Stimulated activated effector memory CD8-positive, alpha-beta T cell treated with anti-CD3 and anti-CD28 coated beads, Interleukin-12 subunit alpha, Interleukin-12 subunit beta, amount 100 ng/mL, for 72 hours (primary cell): Measurements from ENCODE around the gene GLB1L3.
A peak's percentile ranks its signal among the peaks of the same experiment; 100 is the strongest.
"Not testable (repeated sequence)": the region's sequence is repeated elsewhere in the genome, so short reads cannot be mapped to it uniquely, and the experiment has no call there.

Source experiments
- ATAC-seq: fragments of 150-1000 bp; cut with Tn5 transposase; 2 replicates; pipeline ENCODE4 v1.10.0; 2021
- DNase-seq, 2 donors: peaks; one replicate each; pipeline ENCODE4 v3.0.0; 2021 to 2022; ENCODE audit warnings: low spot score in 2 of 2
- H3K27ac Mint-ChIP-seq: one replicate; pipeline ENCODE4 v1.8.0; 2022; ENCODE audit warnings: mild to moderate bottlenecking, mixed read lengths
- H3K36me3 Mint-ChIP-seq: one replicate; pipeline ENCODE4 v1.8.0; 2022; ENCODE audit warnings: mild to moderate bottlenecking, mixed read lengths
- H3K4me1 Mint-ChIP-seq: one replicate; pipeline ENCODE4 v1.8.0; 2022; ENCODE audit warnings: mixed read lengths
- H3K4me3 Mint-ChIP-seq: one replicate; pipeline ENCODE4 v1.8.0; 2022; ENCODE audit warnings: mild to moderate bottlenecking, mixed read lengths
- H3K9me3 Mint-ChIP-seq: one replicate; pipeline ENCODE4 v1.8.0; 2022; ENCODE audit warnings: mixed read lengths

GLB1L3 gene

DNA sequence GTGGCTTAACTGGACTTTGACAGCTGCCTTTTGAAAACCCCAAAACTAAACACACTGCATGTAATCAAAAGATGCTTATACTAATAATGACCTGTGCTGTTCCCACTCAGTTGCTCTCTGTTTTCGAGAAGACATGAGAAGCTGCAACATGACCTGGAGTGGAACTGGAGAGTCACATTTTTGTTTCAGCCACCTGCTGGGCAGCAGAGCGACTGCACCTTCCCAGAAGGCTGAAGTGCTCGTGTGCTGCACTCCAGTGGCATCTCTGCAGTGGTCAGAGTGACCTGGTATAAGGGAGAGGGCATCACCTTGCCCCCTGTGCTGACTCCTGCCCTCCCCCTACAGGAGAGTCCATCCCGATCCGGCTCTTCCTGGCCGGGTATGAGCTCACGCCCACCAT lies 31.6 kb upstream of the GLB1L3 start:
- DNase-seq (no peak), ATAC-seq (peak; percentile 19)
- H3K4me1 Mint-ChIP-seq, result peaks cover 18% of the 10 kb centered on the region
- H3K4me3 Mint-ChIP-seq, result no peak overlapping the region
- H3K9me3 Mint-ChIP-seq, result no peaks in the 10 kb centered on the region
- peak overlapping the region; percentile 76 for H3K27ac Mint-ChIP-seq
- peaks cover 81% of the 10 kb centered on the region for H3K36me3 Mint-ChIP-seq

DNA sequence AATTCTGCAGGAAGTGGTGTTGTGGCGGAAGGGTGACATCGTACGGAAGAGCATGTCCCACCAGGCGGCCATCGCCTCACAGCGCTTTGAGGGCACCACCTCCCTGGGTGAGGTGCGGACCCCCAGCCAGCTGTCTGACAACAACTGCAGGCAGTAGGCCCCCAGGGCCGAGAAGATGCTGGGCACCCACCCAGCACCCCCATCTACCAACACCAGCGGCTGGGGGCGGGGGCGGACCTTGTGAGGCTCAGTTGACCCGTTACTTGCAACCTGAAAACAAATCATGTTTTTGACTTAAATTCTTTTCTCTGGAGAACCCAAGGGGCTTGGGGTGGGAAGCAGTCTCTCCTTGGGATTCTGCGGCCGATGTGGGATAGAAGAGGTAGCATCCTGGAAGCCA lies 30.7 kb upstream of the GLB1L3 start:
- no peak for DNase-seq
- no peak for ATAC-seq
- Mint-ChIP-seq H3K27ac (peak overlapping the region; percentile 35), H3K9me3 (no peaks in the 10 kb centered on the region), H3K36me3 (peaks cover 82% of the 10 kb centered on the region), H3K4me1 (peaks cover 18% of the 10 kb centered on the region), H3K4me3 (no peak overlapping the region)

DNA sequence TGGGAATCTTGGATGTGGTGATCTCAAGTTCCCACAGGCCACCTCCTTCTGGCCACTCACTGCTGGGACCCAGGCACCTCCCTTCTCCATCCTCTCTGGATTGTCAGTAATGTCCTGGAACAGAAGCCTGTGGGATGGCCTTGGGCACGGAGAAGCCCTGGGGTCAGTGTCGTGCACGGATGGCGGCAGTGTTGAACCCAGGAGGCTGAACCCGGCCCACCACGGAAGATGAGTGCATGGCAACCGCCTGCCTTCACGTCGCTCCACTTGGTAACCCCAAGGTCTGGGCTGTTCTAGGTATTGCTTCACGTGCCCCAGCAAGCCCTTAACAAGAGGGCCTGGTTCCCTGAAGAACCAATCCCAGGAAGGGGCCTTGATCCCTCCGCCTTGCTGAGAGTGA lies 30.1 kb upstream of the GLB1L3 start:
- DNase-seq (no peak), ATAC-seq (no peak)
- no peak overlapping the region for H3K4me3 Mint-ChIP-seq
- H3K4me1 Mint-ChIP-seq, result peaks cover 18% of the 10 kb centered on the region
- H3K36me3 Mint-ChIP-seq, result peaks cover 82% of the 10 kb centered on the region
- no peaks in the 10 kb centered on the region for H3K9me3 Mint-ChIP-seq
- H3K27ac Mint-ChIP-seq, result peak overlapping the region; percentile 35

DNA sequence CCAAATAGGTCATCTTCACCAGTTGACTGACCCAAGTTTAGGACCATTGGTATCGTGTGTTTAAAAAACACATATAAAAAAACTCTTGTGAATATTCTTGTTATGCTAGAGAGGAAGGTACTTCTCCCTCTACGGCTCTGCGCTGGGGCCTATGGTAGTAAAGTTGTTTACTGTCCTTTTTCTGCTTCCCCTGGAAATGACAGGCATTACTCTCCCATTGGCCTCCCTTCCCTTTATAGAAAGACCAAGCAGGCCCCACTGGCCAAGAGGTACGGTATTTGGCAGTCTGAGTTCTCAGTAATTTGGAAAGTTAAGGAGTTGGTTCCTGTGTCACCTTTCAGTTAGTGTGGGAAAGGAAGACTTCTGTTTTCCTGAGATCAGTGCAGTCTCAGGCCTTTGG lies 29.5 kb upstream of the GLB1L3 start:
- peaks cover 82% of the 10 kb centered on the region for H3K36me3 Mint-ChIP-seq
- ATAC-seq, result no peak
- H3K4me1 Mint-ChIP-seq, result peaks cover 21% of the 10 kb centered on the region
- no peaks in the 10 kb centered on the region for H3K9me3 Mint-ChIP-seq
- peak overlapping the region; percentile 35 for H3K27ac Mint-ChIP-seq
- no peak for DNase-seq
- no peak overlapping the region for H3K4me3 Mint-ChIP-seq

DNA sequence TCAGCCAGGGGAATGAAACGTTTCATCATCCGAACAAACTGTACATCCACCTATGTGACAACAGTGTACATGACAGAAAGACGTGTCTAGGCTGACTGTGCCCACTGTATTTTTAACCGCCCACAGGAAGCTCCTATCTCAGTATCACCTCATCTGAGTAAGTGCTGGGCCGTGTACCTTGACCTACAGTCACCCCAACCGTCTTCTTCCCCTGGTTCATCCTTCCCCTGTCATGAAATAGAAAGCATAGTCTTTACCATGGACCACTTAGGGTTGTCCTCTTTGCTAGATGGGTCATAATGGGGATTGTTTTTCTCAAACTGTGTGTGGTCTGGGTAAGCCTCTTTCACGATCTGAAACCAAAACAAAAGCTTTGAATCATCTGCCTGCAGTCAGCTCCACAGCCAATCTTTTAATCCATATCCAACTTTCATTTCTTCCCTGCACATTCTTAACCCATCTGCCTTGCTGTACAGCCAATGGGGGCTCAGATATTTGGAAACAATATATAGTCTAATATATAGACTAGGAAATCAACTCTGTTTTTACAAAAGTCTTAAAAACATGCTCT lies 27.2 kb upstream of the GLB1L3 start:
- Mint-ChIP-seq H3K9me3 (no peaks in the 10 kb centered on the region), H3K4me3 (peak overlapping the region; percentile 1), H3K27ac (peak overlapping the region; percentile 53), H3K4me1 (peaks cover 37% of the 10 kb centered on the region), H3K36me3 (peaks cover 59% of the 10 kb centered on the region)
- DNase-seq (peak in 1 of 2 donors; percentile 70), ATAC-seq (peak; percentile 73)

DNA sequence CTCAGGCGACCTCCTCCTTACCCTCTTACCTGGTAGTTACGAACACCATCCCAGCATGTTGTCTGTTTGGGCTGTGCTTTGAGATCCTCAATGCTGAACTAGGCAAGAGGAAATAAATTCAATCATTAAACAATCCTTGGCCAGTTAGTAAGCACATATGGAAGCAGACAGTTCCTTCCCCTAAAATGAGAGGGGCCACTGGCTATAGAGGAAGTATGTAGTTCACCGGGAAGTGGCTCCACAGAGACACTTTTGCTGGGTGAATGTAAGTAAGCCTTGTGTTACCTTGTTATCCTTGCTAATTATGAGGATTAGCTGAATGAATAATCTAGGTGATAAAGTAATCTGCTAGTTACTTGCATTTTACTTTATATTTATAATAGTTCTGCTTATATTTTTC lies 25.9 kb upstream of the GLB1L3 start:
- Mint-ChIP-seq H3K4me3 (no peak overlapping the region), H3K36me3 (peaks cover 47% of the 10 kb centered on the region), H3K27ac (no peak overlapping the region), H3K4me1 (peaks cover 46% of the 10 kb centered on the region), H3K9me3 (no peaks in the 10 kb centered on the region)
- DNase-seq (no peak), ATAC-seq (no peak)

DNA sequence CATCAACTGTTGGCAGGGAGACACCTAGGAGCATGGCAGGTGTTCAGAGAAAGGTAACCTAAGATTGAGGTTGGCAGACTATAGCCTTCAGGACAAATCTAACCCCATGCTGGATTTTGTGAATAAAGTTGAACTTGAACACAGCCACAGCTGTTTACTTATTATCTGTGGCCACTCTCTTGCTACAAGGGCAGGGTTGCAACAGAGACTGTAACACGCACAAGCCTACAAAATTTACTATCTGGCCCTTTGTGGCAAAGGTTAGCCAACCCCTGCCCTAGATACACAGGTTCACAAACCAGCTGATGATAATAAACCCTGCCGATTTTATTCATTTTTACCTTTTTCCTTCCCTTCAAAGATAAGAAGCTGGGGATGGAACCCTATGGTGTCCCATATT lies 25.5 kb upstream of the GLB1L3 start:
- no peak overlapping the region for H3K27ac Mint-ChIP-seq
- ATAC-seq, result no peak
- H3K36me3 Mint-ChIP-seq, result peaks cover 44% of the 10 kb centered on the region
- H3K9me3 Mint-ChIP-seq, result no peaks in the 10 kb centered on the region
- no peak for DNase-seq
- peaks cover 48% of the 10 kb centered on the region for H3K4me1 Mint-ChIP-seq
- no peak overlapping the region for H3K4me3 Mint-ChIP-seq

DNA sequence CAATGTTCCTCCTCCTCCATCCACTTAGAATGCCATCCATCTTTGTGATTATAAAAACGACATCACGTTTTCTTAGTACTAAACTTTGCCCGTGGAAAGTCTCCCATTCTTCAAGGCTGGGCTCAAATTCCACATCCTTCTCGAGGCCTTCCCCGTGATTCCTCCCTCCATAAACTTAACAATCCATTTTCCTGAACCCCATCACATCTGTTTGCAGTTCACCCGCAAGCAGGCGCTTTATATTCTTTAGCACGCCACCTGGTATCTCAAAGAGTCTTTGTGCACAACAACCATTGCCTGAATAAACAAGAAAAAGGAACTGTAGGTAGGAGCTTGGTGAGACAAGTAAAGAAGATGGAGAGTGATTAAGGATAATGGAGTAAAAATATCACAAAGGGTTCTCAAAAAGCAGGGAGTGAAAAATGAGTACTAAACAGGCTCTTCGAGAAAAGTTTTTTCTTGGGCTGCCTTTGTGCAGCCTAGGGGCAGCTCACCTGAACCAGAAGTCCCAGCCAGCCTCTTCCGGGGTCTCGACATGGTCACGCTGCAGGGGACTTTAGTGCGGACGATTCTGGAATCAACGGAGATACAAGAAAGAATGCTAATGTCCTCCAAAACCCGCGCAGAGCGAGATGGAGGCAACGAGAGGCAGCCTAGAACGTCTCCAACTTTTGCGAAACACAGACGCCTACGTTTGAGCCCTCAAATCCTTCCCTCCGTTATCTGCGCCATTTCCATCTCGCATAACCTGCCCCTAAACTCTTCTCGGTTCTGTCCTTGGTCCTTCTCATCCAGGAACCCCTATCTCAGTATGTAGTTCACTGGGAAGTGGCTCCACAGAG lies 23.6 kb upstream of the GLB1L3 start:
- H3K4me1 Mint-ChIP-seq, result peaks cover 55% of the 10 kb centered on the region
- H3K4me3 Mint-ChIP-seq, result peak overlapping the region; percentile 92
- ATAC-seq (peak; percentile 14), DNase-seq (no peak)
- no peaks in the 10 kb centered on the region for H3K9me3 Mint-ChIP-seq
- H3K36me3 Mint-ChIP-seq, result peaks cover 34% of the 10 kb centered on the region
- H3K27ac Mint-ChIP-seq, result peak overlapping the region; percentile 54

DNA sequence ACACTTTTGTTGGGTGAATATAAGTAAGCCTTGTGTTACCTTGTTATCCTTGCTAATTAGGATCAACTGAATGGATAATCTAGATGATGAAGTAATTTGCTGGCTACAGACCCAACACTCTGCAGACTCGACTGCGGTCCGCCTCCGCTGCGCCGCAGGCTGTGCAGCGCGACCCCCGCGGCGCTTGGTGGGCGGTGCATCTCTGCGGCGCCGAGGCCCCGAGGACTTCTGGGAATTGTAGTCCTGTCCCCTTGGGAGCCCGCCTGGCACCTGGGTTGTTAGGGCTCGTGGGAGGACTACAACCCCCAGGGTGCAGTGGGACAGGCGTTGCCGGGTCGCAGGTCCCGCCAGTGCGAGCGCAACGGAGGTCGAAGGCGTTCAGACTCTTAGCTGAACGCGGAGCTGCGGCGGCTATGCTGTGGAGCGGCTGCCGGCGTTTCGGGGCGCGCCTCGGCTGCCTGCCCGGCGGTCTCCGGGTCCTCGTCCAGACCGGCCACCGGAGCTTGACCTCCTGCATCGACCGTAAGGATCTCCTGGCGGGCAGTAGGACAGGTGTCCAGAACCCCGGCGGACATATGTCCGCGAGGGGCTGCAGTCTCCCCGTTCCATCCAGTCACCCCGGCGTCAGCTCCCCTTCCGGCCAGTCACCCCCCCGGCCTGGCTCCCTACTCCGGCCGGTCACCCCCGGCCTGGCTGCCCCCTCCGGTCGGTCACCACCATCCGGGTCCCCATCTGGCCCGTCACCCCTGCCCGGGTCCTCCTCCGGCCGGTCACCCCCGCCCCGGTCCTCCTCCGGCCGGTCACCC lies 22.8 kb upstream of the GLB1L3 start, which contains the start of the genes ACAD8 and THYN1:
ACAD8 (plus strand) TSS at position 381 of the 806 bp plus-strand sequence; CDS start at position 414, 33 bp downstream.
THYN1 (minus strand) TSS at position 165 of the 806 bp plus-strand sequence. CDS start 470 bp downstream, outside the sequence.
- Mint-ChIP-seq H3K36me3 (peaks cover 33% of the 10 kb centered on the region), H3K4me1 (peaks cover 48% of the 10 kb centered on the region), H3K4me3 (peak within 1 kb of the TSS; percentile 92), H3K9me3 (no peaks in the 10 kb centered on the region), H3K27ac (peak within 1 kb of the TSS; percentile 54)
- peak; percentile 97 for ATAC-seq
- peak; percentile 82 to 95 for DNase-seq

DNA sequence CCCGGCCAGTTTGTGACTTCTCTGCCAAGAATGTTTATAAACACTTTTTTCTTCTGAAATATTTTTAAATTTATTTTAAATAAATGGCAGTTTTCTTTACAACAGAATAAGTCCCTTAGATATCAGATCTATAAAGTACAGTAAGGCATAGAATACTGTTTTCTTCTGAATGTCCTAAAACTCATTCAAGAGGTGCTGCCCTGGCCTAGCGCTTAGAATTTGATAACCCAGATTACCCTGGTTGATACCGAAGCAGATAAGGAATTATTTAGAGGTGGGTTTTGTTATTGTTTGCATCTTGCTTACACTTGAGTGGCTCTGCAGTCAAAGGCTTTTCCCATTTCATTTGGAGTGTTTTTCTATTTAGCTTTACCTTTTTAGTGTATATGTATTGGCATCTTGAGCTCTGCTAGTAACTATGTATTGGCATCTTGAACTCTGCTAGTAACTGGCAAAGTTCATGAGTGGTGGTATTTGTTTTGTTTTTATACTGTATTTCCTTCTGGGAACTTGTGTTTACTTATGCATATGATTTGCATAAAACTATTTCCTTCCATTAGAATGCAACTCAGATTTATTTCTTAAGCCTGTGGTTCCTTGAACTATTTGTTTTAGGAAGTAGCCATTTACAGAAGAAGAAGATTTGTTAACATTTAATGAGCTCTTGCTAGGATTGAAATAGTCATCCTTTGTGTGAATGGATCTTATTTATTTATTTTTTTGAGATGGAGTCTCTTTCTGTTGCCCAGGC lies 21.6 kb upstream of the GLB1L3 start:
- Mint-ChIP-seq H3K9me3 (no peaks in the 10 kb centered on the region), H3K4me3 (peak overlapping the region; percentile 92), H3K36me3 (peaks cover 33% of the 10 kb centered on the region), H3K27ac (peak overlapping the region; percentile 54), H3K4me1 (peaks cover 37% of the 10 kb centered on the region)
- no peak for ATAC-seq
- DNase-seq, result no peak

DNA sequence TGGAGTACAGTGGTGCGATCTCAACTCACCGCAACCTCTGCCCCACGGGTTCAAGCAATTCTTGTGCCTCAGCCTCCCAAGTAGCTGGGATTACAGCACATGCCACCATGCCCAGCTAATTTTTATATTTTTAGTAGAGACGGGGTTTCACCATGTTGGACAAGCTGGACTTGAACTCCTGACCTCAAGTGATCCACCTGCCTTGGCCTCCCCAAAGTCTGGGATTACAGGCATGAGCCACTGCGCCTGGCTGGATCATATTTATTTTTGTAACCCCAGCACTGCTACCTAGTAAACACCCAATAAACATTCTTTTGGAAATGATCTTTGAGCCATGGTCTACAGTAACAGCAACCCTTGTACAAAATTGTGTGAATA lies 21.0 kb upstream of the GLB1L3 start:
- Mint-ChIP-seq H3K4me3 (peak overlapping the region; percentile 92), H3K36me3 (peaks cover 33% of the 10 kb centered on the region), H3K4me1 (peaks cover 37% of the 10 kb centered on the region), H3K27ac (peak overlapping the region; percentile 34)
- H3K9me3 Mint-ChIP-seq, DNase-seq, ATAC-seq: not testable (repeated sequence)

DNA sequence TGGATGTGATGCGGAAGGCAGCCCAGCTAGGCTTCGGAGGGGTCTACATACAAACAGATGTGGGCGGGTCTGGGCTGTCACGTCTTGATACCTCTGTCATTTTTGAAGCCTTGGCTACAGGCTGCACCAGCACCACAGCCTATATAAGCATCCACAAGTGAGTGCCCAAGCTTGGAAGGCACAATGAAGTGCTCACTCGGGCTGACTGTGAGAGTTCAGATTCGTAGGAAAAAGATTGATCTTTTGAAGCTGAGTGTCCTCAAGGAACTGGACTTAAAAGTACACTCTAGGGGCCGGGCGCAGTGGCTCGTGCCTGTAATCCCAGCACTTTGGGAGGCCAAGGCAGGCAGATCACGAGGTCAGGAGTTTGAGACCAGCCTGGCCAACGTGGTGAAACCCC lies 19.1 kb upstream of the GLB1L3 start:
- no peak for ATAC-seq
- Mint-ChIP-seq H3K4me1 (peaks cover 30% of the 10 kb centered on the region), H3K27ac (no peak overlapping the region), H3K4me3 (no peak overlapping the region), H3K9me3 (no peaks in the 10 kb centered on the region), H3K36me3 (peaks cover 44% of the 10 kb centered on the region)
- no peak for DNase-seq

DNA sequence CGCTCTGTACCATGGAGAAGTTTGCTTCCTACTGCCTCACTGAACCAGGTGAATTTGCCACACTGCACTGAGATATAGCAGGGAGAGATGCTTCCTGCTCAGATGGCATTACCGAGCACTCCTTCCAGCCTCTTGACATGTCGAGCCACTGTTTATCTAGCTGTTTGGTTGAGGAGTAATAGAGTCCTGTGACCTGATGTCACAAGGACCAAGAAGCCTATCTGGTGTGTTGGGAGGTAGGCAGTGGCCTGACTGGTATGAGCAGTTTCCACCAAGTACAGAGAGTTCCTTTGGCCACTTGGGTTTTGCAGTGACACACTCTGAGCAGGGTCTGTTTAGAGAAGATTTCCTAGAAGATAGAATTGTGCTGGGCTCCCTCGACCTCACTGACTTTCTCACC lies 17.6 kb upstream of the GLB1L3 start:
- Mint-ChIP-seq H3K36me3 (peaks cover 49% of the 10 kb centered on the region), H3K4me3 (no peak overlapping the region), H3K9me3 (no peaks in the 10 kb centered on the region), H3K27ac (no peak overlapping the region), H3K4me1 (peaks cover 20% of the 10 kb centered on the region)
- DNase-seq (no peak), ATAC-seq (no peak)

DNA sequence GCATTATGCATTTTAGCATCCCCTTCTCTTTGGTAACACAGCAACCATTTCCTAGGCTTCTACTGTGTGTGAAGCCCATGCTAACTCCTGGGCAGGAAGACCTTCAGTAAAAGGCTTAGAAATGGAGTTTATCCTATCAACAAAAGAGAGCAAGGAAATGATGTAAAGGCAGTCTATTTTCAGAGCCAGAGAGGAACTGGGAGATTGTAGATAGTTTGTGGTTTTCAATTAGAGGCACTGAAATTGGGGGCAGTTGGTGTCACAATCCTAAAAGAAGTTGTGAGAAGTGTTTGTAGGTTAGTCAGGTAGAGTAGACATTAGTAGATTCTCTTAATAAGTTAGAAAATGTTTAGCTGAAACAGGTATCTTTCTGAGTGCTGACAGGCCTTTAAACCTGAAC lies 15.7 kb upstream of the GLB1L3 start:
- peaks cover 9% of the 10 kb centered on the region for H3K4me1 Mint-ChIP-seq
- H3K27ac Mint-ChIP-seq, result no peak overlapping the region
- DNase-seq (no peak), ATAC-seq (no peak)
- no peaks in the 10 kb centered on the region for H3K9me3 Mint-ChIP-seq
- peaks cover 56% of the 10 kb centered on the region for H3K36me3 Mint-ChIP-seq
- no peak overlapping the region for H3K4me3 Mint-ChIP-seq

DNA sequence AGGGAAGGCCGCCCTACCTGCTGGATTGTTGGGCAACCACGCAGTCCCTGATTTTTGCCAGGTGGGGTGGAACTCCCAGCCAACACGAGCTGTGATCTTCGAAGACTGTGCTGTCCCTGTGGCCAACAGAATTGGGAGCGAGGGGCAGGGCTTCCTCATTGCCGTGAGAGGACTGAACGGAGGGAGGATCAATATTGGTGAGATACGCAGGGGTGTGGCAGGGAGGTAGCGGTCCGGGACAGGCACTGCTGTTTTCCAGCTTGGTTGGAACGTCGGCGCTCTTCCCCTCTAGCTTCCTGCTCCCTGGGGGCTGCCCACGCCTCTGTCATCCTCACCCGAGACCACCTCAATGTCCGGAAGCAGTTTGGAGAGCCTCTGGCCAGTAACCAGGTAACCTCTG lies 15.2 kb upstream of the GLB1L3 start:
- DNase-seq (no peak), ATAC-seq (no peak)
- H3K4me1 Mint-ChIP-seq, result peaks cover 4% of the 10 kb centered on the region
- no peak overlapping the region for H3K27ac Mint-ChIP-seq
- H3K9me3 Mint-ChIP-seq, result no peaks in the 10 kb centered on the region
- H3K36me3 Mint-ChIP-seq, result peaks cover 56% of the 10 kb centered on the region
- H3K4me3 Mint-ChIP-seq, result no peak overlapping the region
